Muscle of back (tissue), 13 donors: ENCODE results near the gene CCT7. TPM values are rescaled to one million over a fixed set of nuclear protein-coding genes. Genes with fewer than 3 reads are reported as not detected.
"Not testable (repeated sequence)": the region's sequence is repeated elsewhere in the genome, so short reads cannot be mapped to it uniquely, and the experiment has no call there.

Source experiments
- DNase-seq, 3 donors: peaks; one replicate each; pipeline versions ENCODE4 v3.0.0 to v3.0.0-alpha.2; 2013
- long read RNA-seq, 9 donors: transcript quantifications; one replicate each; lab custom pipeline, GENCODE V29; 2026
- polyA plus RNA-seq, 10 donors: library from polyadenylated mRNA; unstranded; fragments of 120-200 nt; gene quantifications; one replicate each; pipeline ENCODE4 v1.2.1, GENCODE V29; 2013; ENCODE audit not compliant: insufficient read length in 10 of 10

Gene CCT7
- polyA plus RNA-seq, result 100 to 1,000 TPM; 171 to 205 (median 178) TPM
- long read RNA-seq, donor 1, transcript CCT7-201 (12 exons, 1,916 nt), result major isoform, 40 of 134 reads
- long read RNA-seq, donor 1, partial matches to known transcripts, result 88 of 134 reads
- long read RNA-seq, donor 1, other reads (novel, unspliced or antisense), result 0 of 134 reads
- long read RNA-seq, donor 2, transcript CCT7-201 (12 exons, 1,916 nt), result major isoform, 43 of 76 reads
- long read RNA-seq, donor 2, partial matches to known transcripts, result 30 of 76 reads
- long read RNA-seq, donor 2, other reads (novel, unspliced or antisense), result 0 of 76 reads
- long read RNA-seq, donor 3, result 0 reads
- long read RNA-seq, donor 4, transcript CCT7-201 (12 exons, 1,916 nt), result major isoform, 23 of 49 reads
- long read RNA-seq, donor 4, partial matches to known transcripts, result 25 of 49 reads
- long read RNA-seq, donor 4, other reads (novel, unspliced or antisense), result 0 of 49 reads
- long read RNA-seq, donor 5, transcript CCT7-201 (12 exons, 1,916 nt), result major isoform, 45 of 81 reads
- long read RNA-seq, donor 5, transcript CCT7-211 (4 exons, 527 nt), result minor isoform, 5 of 81 reads
- long read RNA-seq, donor 5, partial matches to known transcripts, result 29 of 81 reads
- long read RNA-seq, donor 5, other reads (novel, unspliced or antisense), result 0 of 81 reads
- long read RNA-seq, donor 6, transcript CCT7-201 (12 exons, 1,916 nt), result major isoform, 47 of 132 reads
- long read RNA-seq, donor 6, partial matches to known transcripts, result 77 of 132 reads
- long read RNA-seq, donor 6, other reads (novel, unspliced or antisense), result 0 of 132 reads
- long read RNA-seq, donor 7, transcript CCT7-201 (12 exons, 1,916 nt), result major isoform, 34 of 82 reads
- long read RNA-seq, donor 7, partial matches to known transcripts, result 46 of 82 reads
- long read RNA-seq, donor 7, other reads (novel, unspliced or antisense), result 0 of 82 reads
- long read RNA-seq, donor 8, transcript CCT7-201 (12 exons, 1,916 nt), result major isoform, 21 of 77 reads
- long read RNA-seq, donor 8, partial matches to known transcripts, result 53 of 77 reads
- long read RNA-seq, donor 8, other reads (novel, unspliced or antisense), result 0 of 77 reads
- long read RNA-seq, donor 9, partial matches to known transcripts, result 0 of 3 reads
- long read RNA-seq, donor 9, other reads (novel, unspliced or antisense), result 0 of 3 reads

GRCh38 chr2:73233932-73234832, at the start of gene CCT7:
TSS of gene CCT7 (plus strand) at chr2:73234308. CDS start at chr2:73234379, 71 bp downstream.
- DNase-seq, result peak; percentile 92 to 97 (median 93)

- no peak for DNase-seq
Measured at GRCh38 chr2:73185965-73186364, 48.1 kb upstream of the CCT7 start.

GRCh38 chr2:73187549-73187948, 46.6 kb upstream of the CCT7 start:
- DNase-seq, result no peak

GRCh38 chr2:73197579-73197978, 36.5 kb upstream of the CCT7 start:
- no peak for DNase-seq

- not testable (repeated sequence) for DNase-seq
Measured at GRCh38 chr2:73200281-73200680, 33.8 kb upstream of the CCT7 start.

- peak in 1 of 3 donors; percentile 28 for DNase-seq
Measured at GRCh38 chr2:73202156-73203054, 31.7 kb upstream of the CCT7 start, which contains the start of gene NOTO. TSS of gene NOTO (plus strand) at chr2:73202574. CDS start at chr2:73202667, 93 bp downstream.

- peak in 1 of 3 donors; percentile 11 for DNase-seq
Measured at GRCh38 chr2:73203055-73203681, 30.9 kb upstream of the CCT7 start.

GRCh38 chr2:73205611-73206010, 28.5 kb upstream of the CCT7 start:
- DNase-seq, result peak in 1 of 3 donors; percentile 10

- DNase-seq, result no peak
Measured at GRCh38 chr2:73208258-73208657, 25.9 kb upstream of the CCT7 start.

- DNase-seq, result no peak
Measured at GRCh38 chr2:73210019-73210418, 24.1 kb upstream of the CCT7 start.

GRCh38 chr2:73210696-73211095, 23.4 kb upstream of the CCT7 start:
- DNase-seq, result no peak

GRCh38 chr2:73212098-73212447, 22.0 kb upstream of the CCT7 start:
- DNase-seq, result no peak

GRCh38 chr2:73212448-73213176, 21.5 kb upstream of the CCT7 start:
- DNase-seq, result peak; percentile 44 to 71 (median 55)

GRCh38 chr2:73214120-73215035, 19.7 kb upstream of the CCT7 start, which contains the start of gene SMYD5:
TSS of gene SMYD5 (plus strand) at chr2:73214245. CDS start at chr2:73214267, 22 bp downstream.
- peak; percentile 68 to 92 (median 83) for DNase-seq

GRCh38 chr2:73215254-73215653, 18.9 kb upstream of the CCT7 start:
- no peak for DNase-seq

- no peak for DNase-seq
Measured at GRCh38 chr2:73217160-73217559, 16.9 kb upstream of the CCT7 start.

- DNase-seq, result no peak
Measured at GRCh38 chr2:73217826-73218225, 16.3 kb upstream of the CCT7 start.
